Measurements from ENCODE around the gene EIF1AY. TPM values are rescaled to one million over a fixed set of nuclear protein-coding genes. Genes with fewer than 3 reads are reported as not detected.

EIF1AY gene
- polyA plus RNA-seq, 2 of the 4 experiments (the other 2 are of a cell fraction), result 56.0 to 59.4 TPM

Small RNA genes within 50 kb of the gene (small RNA-seq; reads per million reads assigned to genes)
- gene KDM5DP1, result 0 reads per million in 6 experiments

Other genes with a start within 250 kb of the EIF1AY start
- not detected in 2 replicates for gene RPS4Y2, start 180.3 kb downstream of the EIF1AY start, polyA plus RNA-seq (2011; rRNA removed)
- gene RPS4Y2, start 180.3 kb downstream of the EIF1AY start, polyA plus RNA-seq (2017; fragmentation: RNase III; extraction: RNeasy Plus Mini Kit Qiagen cat#74134 plus additional on column Dnase treatment), result not detected in 3 replicates